ENCODE data around the gene KCNS3. TPM values are rescaled to one million over a fixed set of nuclear protein-coding genes. Genes with fewer than 3 reads are reported as not detected.
"Not testable (repeated sequence)": the region's sequence is repeated elsewhere in the genome, so short reads cannot be mapped to it uniquely, and the experiment has no call there.

KCNS3 gene
- total RNA-seq, 1 donor from 2014 or later = 18.0 TPM

DNA sequence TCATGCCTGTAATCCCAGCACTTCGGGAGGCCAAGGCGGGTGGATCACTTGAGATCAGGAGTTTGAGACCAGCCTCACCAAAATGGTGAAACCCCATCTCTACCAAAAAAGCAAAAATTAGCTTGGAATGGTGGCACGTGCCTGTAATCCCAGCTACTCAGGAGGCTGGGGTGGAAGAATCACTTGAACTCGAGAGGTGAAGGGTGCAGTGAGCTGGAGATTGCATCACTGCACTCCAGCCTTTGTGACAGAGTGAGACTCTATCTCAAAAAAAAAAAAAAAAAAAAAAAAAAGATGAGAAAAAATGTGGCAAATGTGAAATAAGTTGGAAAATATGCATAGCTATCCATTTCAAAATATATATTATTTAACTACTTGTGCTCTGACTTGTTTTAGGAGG lies 65.0 kb downstream of the KCNS3 start:
- DNase-seq (ENCODE audit: low read depth) = no peak

GRCh38 chr2:17947113-17947512 lies 68.6 kb downstream of the KCNS3 start:
- DNase-seq (ENCODE audit: low read depth) = no peak

DNA sequence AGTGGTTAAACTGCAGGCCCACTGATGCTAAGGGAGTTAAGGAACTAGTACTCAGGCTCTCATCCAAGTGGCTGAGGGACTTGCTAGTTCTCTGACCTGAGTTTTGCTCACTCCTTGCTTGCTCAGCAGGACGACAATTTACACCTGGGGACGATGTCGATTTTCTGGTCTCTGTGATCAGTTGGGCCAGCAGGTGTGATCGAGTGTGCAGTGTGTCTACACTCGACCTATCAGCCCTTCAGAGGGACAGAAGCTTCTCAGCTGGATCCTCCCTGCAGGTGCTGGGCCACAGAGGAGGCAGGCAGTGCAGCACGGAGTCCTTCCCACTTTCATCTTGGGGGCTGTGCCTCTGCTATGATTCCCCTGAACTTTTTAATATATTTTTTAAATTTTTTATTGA lies 71.5 kb downstream of the KCNS3 start:
- no peak for DNase-seq (ENCODE audit: low read depth)

DNA sequence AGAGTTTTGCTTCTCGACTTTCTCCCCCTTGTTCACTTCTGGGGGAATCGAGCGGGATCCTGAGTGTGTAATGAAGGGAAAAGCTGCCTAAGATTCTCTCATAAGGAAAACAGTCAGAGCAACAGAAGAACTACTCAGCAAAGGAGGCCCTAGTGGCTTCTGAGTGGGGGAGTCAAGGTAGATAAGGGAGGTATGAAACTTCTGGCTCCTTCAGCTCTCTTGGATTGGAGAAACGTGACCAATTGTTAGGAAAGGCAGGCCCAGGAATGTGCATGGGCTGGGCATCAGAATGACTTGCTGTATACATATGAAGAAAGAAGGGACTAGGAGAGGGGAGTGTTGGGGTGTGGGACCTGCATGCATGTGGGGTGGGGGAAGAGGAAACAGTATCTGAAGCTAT lies 73.1 kb downstream of the KCNS3 start:
- DNase-seq (ENCODE audit: low read depth) = no peak

- no peak for DNase-seq (ENCODE audit: low read depth)
Observed at GRCh38 chr2:17958466-17959092, 80.1 kb downstream of the KCNS3 start.

DNA sequence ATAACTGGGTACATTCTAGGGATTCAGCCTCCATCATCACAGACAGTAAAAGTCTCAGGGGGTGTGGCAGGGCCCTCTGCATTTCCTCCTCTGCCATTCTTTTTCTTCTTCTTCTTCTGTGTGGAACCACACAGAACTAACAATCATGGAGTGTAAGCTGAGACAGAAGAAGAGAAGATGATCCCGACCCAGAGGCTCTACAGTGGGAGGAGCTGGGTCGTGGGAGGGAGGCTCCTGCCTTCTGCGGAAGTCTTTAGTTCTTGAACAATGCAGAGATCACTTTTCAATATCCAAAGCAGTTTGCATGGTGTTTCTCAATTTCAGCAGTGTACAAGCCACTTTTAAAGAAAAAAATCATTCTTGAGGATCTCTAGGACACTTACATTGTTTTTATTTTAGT lies 80.9 kb downstream of the KCNS3 start:
- DNase-seq (ENCODE audit: low read depth) = no peak

GRCh38 chr2:17959833-17960232 lies 81.4 kb downstream of the KCNS3 start:
- DNase-seq (ENCODE audit: low read depth) = no peak

GRCh38 chr2:17960925-17961324 lies 82.5 kb downstream of the KCNS3 start:
- no peak for DNase-seq (ENCODE audit: low read depth)

- DNase-seq (ENCODE audit: low read depth) = no peak
Observed at GRCh38 chr2:17961789-17962188, 83.3 kb downstream of the KCNS3 start.

DNA sequence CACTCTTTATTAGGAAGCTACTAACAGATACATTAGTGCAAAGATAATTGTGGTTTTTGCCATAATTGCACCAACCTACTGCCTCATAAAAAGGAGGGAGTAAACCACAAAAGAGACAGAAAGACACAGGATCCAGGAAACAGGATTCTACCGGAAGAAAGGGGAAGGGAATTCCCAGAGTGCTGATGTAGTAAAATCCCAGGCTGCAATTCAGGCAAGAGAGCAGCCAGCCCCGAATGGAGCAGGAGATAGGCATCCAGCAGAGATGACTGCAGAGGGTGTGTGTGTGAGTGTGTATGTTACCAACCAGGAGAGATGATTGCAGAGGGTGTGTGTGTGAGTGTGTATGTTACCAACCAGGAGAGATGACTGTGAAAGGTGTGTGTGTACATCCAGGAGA lies 84.4 kb downstream of the KCNS3 start:
- peak; percentile 39 for DNase-seq (ENCODE audit: low read depth)

DNA sequence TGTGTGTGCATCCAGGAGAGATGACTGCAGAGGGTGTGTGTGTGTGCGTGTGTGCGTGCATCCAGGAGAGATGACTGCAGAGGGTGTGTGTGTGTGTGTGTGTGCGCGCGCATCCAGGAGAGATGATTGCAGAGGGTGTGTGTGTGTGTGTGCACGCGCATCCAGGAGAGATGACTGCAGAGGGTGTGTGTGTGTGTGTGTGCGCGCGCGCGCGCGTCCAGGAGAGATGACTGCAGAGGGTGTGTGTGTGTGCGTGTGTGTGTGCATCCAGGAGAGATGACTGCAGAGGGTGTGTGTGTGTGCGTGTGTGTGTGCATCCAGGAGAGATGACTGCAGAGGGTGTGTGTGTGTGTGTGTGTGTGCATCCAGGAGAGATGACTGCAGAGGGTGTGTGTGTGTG lies 85.1 kb downstream of the KCNS3 start:
- DNase-seq (ENCODE audit: low read depth) = not testable (repeated sequence)

DNA sequence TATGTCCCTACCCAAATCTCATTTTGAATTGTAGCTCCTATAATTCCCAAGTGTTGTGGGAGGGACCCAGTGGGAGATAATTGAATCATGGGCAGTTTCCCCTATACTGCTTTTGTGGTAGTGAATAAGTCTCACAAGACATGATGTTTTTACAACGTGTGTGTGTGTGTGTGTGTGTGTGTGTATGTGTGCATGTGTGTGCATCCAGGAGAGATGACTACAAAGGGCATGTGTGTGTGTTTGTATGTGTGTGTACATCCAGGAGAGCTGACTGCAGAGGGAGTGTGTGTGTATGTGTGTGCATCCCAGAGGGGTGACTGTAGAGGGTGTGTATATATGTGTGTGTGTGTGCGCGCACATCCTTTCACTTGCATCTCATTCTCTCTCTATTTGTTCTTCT lies 86.7 kb downstream of the KCNS3 start:
- DNase-seq (ENCODE audit: low read depth) = no peak

GRCh38 chr2:17966798-17967197 lies 88.3 kb downstream of the KCNS3 start:
- DNase-seq (ENCODE audit: low read depth) = no peak

DNA sequence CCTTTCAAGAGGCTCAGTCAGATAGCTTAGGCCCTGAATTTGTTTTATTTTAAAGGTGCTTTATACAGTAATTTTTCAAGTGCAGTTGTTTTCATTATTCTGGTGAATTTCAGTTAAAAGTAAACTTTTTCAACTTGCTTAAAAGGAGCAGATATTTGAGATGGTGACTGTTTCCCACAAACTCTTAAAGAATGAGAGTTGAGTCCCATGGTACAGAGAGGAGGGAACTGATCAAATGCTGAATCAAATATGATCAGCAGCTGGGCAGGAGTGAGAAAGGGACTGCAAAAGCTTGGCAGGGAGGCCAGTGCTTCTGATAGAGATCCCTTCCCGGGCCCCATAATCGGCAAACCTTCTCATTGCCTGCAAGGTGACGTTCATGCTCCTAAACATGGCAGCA lies 91.2 kb downstream of the KCNS3 start:
- DNase-seq (ENCODE audit: low read depth) = peak; percentile 18

DNA sequence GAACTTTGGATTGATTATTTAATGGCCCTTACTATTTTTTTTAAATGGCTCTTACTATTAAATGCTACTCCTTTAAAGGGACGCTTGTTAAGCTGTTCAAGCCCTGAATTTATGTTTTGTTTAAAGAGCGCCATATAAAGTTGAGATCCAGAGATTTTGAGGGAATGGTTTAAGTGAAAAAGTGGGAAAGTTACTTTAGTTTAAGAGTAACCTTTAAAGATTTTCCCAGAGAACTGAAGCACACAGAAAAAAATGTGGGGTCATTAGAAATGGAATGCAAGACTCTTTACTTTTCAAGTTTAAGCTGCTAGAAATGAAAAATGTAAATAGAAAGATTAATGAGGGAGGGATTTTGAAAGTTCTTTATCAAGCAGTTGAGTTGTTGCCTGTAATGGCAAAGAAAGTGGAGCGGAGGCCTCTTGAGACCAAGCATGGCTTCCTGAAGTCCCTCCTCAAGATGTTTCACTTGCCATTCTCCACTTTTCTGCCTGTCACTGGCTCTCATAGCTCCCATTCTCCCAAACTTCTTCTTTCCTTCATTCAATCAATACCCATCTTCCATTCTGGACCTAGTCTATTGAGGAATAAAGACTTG lies 93.2 kb downstream of the KCNS3 start:
- no peak for DNase-seq (ENCODE audit: low read depth)

DNA sequence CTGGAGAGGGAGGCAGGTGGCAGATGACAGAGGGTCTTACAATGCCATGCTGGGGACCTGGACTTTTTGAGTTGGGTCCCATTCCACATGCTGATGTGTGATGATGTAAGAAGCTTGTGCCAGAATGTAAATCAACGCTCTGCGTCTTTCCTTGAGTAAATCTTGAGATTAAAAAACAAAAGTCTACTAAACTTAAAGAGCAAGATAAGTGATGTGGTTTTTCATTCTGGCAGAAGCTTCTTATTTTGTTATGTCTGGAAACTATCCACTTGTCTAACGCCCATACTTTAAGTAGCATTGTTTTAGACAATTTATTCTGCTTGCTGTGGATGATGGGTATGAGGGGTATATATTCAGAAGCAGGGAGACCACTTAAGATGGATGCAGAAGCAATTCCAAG lies 94.5 kb downstream of the KCNS3 start:
- DNase-seq (ENCODE audit: low read depth) = no peak

DNA sequence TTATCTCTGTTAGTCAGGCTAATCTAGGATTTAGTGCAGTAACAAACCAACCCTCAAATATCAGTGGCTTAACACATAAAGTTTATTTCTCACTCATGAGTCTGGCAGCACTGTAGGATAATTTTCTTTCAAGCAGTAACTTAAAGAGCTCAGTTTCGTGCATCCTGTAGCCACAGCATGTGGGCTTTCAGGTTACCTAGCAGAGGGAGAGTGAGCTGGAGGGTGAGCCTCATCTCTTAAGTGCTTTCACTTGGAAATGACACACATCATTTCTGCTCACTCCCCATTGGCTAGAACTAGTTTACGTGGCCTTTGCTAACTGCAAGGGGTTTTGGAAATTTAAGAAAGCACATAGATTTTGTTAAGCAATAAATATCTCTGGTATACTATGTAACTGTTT lies 96.9 kb downstream of the KCNS3 start:
- DNase-seq (ENCODE audit: low read depth) = no peak

GRCh38 chr2:17976871-17977746 lies 98.6 kb downstream of the KCNS3 start:
- peak; percentile 99 for DNase-seq (ENCODE audit: low read depth)

DNA sequence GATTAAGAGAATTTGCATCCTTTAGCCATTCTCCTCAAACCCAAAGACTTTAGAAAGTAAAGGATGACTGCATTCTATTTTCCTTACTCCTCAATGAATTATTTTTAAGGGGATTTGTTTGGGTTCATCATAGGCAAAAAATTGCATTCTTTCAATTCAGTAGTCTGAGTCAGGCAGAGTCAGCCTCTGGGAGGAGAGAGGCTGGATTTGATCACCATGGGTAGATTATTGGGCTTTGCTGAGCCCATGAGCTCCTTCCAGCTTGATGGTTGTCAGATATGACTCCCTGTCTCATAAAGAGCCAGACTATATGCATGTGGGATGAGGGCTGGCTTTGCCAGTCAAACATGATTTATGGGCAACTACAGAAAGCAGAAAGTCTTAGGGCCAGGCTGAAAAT lies 101.2 kb downstream of the KCNS3 start:
- DNase-seq (ENCODE audit: low read depth) = no peak

DNA sequence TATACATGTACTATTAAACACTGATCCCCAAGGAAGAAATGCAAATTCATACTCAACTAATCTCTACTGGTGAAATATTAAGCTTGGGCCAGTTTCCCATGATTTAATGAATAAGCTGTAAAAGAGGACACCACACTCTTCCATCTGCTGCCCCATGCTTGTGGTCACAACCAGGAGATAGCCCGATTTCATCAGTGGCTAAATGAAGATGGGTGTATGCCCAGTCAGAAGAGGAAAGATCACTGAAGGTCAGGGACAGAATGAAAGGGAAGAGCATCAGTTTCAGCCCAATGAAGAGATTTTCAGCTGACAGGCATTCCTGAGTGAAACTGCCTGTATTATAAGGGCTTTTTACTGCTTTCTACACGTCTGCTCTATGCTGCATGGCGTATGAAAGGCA lies 103.5 kb downstream of the KCNS3 start:
- peak; percentile 42 for DNase-seq (ENCODE audit: low read depth)
